ENCODE data around the gene B4GALT1. TPM values are rescaled to one million over a fixed set of nuclear protein-coding genes. Genes with fewer than 3 reads are reported as not detected.

The B4GALT1 gene
- total and polyA plus RNA-seq, 7 donors: 20.3 to 107 (median 25.5) TPM

DNA sequence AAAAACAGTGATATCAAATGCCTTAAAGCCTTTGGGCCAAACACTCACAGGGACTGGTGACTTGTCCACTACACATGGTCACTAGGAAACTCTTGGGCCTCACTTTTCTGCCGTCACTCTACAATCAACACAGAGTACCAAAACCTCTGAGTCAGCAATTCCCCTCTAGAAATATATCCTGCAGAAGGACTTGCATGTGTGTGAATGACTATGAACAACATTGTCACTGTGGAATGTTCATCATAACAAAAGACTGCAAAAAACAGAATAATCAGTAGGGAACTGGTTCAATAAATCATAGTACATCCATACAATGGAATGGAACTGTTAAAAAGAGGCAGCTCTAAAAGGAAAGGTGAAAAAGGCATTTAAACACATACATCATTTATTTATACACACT lies 46.5 kb downstream of the B4GALT1 start:
- no peak overlapping the region for H3K27ac ChIP-seq
- H3K9me3 ChIP-seq: no peaks in the 10 kb centered on the region
- H3K4me3 ChIP-seq: no peak overlapping the region
- WGBS, 2 donors: 84 to 90% methylated on average over 1 of the region's 1 CpG
- H3K36me3 ChIP-seq: peaks cover 0 to 48% (median 9%) of the 10 kb centered on the region in 4 donors
- no peak for TF ChIP-seq POLR2A (IDR thresholded peaks at IDR 0.05)
- DNase-seq: no peak
- peaks cover 0 to 4% (median 2%) of the 10 kb centered on the region in 4 donors for H3K4me1 ChIP-seq
- no peaks in the 10 kb centered on the region for H3K27me3 ChIP-seq
- intact Hi-C loops (cut with DNase I): no loop called here

DNA sequence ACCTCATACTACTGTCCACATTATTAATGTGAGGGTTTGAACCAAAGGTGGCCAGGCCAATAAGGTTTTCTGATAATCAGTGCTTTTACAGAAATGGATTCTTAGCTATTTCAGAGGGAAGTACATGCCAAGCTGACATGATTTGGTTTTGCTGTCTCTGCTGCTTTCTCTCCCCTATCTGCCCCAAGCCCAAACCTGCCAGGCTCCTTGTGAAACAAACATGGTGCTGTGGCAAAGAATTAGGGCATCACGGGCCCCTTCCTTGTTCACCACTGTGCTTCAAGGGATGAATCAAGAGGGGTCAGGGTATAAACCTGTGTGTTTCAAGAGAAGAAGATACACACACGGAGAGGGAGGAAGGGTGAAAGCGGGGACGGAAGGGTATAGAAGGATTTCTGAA lies 49.3 kb downstream of the B4GALT1 start:
- Histone ChIP-seq H3K27me3 (no peaks in the 10 kb centered on the region), H3K27ac (peak overlapping the region in 2 of 4 donors; percentile 11 to 29), H3K36me3 (peaks cover 0 to 65% (median 18%) of the 10 kb centered on the region in 4 donors), H3K4me1 (peaks cover 0 to 4% (median 0%) of the 10 kb centered on the region in 4 donors), H3K4me3 (no peak overlapping the region), H3K9me3 (no peaks in the 10 kb centered on the region)
- TF ChIP-seq EP300 (IDR thresholded peaks at IDR 0.05) (no peak), POLR2A (IDR thresholded peaks at IDR 0.05) (no peak), POLR2AphosphoS5 (IDR thresholded peaks at IDR 0.05) (no peak)
- TF ChIP-seq, protein P1, sequence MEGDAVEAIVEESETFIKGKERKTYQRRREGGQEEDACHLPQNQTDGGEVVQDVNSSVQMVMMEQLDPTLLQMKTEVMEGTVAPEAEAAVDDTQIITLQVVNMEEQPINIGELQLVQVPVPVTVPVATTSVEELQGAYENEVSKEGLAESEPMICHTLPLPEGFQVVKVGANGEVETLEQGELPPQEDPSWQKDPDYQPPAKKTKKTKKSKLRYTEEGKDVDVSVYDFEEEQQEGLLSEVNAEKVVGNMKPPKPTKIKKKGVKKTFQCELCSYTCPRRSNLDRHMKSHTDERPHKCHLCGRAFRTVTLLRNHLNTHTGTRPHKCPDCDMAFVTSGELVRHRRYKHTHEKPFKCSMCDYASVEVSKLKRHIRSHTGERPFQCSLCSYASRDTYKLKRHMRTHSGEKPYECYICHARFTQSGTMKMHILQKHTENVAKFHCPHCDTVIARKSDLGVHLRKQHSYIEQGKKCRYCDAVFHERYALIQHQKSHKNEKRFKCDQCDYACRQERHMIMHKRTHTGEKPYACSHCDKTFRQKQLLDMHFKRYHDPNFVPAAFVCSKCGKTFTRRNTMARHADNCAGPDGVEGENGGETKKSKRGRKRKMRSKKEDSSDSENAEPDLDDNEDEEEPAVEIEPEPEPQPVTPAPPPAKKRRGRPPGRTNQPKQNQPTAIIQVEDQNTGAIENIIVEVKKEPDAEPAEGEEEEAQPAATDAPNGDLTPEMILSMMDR (IDR thresholded peaks at IDR 0.05): no peak
- intact Hi-C loops (cut with DNase I): no loop called here
- peak; percentile 62 for DNase-seq
- 94 to 97% methylated on average over 4 of the region's 4 CpGs for WGBS, 2 donors

DNA sequence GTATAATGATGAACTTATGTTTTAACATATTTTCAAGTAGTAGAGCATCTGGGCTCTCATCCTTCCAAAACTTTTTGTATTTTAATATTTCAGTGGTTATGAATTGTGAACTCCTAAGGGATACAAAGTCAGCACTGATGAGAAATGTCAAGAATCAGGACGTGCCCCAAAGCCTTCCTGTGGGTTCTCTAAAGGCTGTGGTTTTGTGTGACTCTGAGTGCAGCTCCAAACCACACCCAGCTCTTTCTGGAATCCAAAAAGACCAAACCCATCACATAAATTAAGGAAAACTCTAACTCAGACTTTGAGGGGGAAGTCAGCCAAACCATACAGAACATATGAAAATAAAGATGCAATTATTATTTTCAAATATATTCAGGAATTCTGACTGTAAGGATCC lies 49.8 kb downstream of the B4GALT1 start:
- H3K27ac ChIP-seq: peak overlapping the region in 2 of 4 donors; percentile 11 to 29
- DNase-seq: no peak

DNA sequence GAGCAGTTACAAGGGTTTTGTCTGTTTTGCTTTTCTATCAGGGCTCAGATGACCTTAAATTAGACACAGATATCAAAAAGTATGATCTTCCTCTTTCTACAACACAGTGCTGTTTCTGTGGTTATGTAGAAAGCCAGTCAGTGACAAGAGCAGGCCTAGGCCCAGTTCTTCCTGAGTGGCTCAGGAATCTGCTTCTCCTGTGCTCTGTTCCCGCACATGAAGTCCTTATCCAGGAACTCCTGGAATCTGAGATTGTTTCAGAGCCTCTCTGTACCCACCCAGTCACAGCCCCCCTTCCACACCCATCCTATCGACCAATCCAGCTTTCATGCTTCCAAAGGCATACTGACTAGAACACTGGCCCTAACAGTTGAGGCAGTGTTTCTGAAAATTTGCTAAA lies 50.3 kb downstream of the B4GALT1 start:
- DNase-seq: peak; percentile 41
- H3K27ac ChIP-seq: peak overlapping the region in 2 of 4 donors; percentile 29 to 36
- peaks cover 0 to 75% (median 23%) of the 10 kb centered on the region in 4 donors for H3K36me3 ChIP-seq
- H3K27me3 ChIP-seq: no peaks in the 10 kb centered on the region
- H3K4me1 ChIP-seq: peaks cover 0 to 4% (median 0%) of the 10 kb centered on the region in 4 donors
- H3K4me3 ChIP-seq: no peak overlapping the region
- TF ChIP-seq POLR2A (IDR thresholded peaks at IDR 0.05) (no peak), EP300 (IDR thresholded peaks at IDR 0.05) (no peak), POLR2AphosphoS5 (IDR thresholded peaks at IDR 0.05) (no peak)
- TF ChIP-seq, protein P1 (IDR thresholded peaks at IDR 0.05): no peak
- H3K9me3 ChIP-seq: no peaks in the 10 kb centered on the region
- intact Hi-C loops (cut with DNase I): no loop called here
- WGBS, 2 donors: 74 to 93% methylated on average over 2 of the region's 2 CpGs

More for the DNA sequence above, 49.8 kb downstream of the B4GALT1 start:
- intact Hi-C loops (cut with DNase I): no loop called here
- H3K9me3 ChIP-seq: no peaks in the 10 kb centered on the region
- TF ChIP-seq EP300 (IDR thresholded peaks at IDR 0.05) (no peak), POLR2AphosphoS5 (IDR thresholded peaks at IDR 0.05) (no peak), POLR2A (IDR thresholded peaks at IDR 0.05) (no peak)
- TF ChIP-seq, protein P1 (IDR thresholded peaks at IDR 0.05): no peak
- H3K4me3 ChIP-seq: no peak overlapping the region
- no peaks in the 10 kb centered on the region for H3K27me3 ChIP-seq
- H3K36me3 ChIP-seq: peaks cover 0 to 70% (median 21%) of the 10 kb centered on the region in 4 donors
- peaks cover 0 to 4% (median 0%) of the 10 kb centered on the region in 4 donors for H3K4me1 ChIP-seq
- WGBS, 2 donors: 36 to 61% methylated on average over 1 of the region's 1 CpG

DNA sequence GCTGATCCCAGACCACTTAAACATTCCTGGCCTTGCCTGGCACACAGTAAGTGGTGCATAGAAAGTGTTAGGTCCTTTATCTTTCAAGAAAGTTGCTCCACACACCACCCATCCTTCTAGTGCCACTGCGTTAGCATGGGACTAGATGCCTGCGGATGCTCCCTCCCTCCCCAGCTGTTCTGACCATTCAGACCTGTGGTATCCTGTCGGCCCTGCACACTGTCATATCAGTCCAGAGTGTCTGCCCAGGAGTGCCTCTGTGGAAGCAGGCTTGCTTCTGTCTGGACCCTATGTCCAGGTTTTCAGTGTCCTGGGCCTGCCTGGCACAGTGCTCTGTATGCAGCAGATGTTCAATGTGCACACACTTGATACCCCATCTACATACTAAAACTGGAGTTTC lies 52.4 kb downstream of the B4GALT1 start:
- peaks cover 0 to 73% (median 21%) of the 10 kb centered on the region in 4 donors for H3K36me3 ChIP-seq

More for the DNA sequence above, 52.4 kb downstream of the B4GALT1 start:
- H3K27me3 ChIP-seq: no peaks in the 10 kb centered on the region
- H3K4me1 ChIP-seq: peaks cover 0 to 4% (median 0%) of the 10 kb centered on the region in 4 donors
- H3K27ac ChIP-seq: no peak overlapping the region
- TF ChIP-seq POLR2A (IDR thresholded peaks at IDR 0.05): no peak
- TF ChIP-seq POLR2AphosphoS5 (IDR thresholded peaks at IDR 0.05): no peak
- TF ChIP-seq, protein P1 (IDR thresholded peaks at IDR 0.05): no peak
- TF ChIP-seq EP300 (IDR thresholded peaks at IDR 0.05): no peak
- intact Hi-C loops (cut with DNase I): no loop called here
- DNase-seq: no peak
- H3K9me3 ChIP-seq: no peaks in the 10 kb centered on the region
- no peak overlapping the region for H3K4me3 ChIP-seq
- WGBS, 2 donors: 95 to 97% methylated on average over 3 of the region's 3 CpGs

Data from sigmoid colon (tissue), 7 donors.